ENCODE results near the gene AGAP1. TPM values are rescaled to one million over a fixed set of nuclear protein-coding genes. Genes with fewer than 3 reads are reported as not detected.
A peak's percentile ranks its signal among the peaks of the same experiment; 100 is the strongest.

AGAP1 gene
- total RNA-seq, 1 donor from 2014 or later = 39.0 TPM

DNA sequence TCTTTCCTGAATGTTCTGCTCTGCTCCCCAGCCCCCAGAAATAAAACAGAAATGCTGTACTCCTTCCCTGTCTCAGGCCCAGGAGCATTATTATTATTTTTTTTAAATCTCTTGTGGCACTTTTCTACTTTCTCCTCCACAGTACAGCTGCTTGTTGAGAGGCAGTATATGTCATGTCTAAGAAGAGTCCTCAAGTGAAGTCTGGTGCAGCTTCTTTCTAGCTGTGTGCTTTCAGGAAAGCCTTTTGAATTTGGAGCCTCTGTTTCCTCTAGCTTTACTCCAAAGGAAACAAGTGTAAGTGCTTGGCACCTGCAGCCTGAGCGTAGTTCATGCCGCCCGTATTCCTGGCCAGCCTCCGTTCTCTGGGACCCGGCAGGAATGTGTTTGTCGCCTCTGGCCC is 22.4 kb downstream of the AGAP1 start:
- H3K36me3 Mint-ChIP-seq (ENCODE audit: low read depth) = no peaks in the 10 kb centered on the region
- no peaks in the 10 kb centered on the region for H3K9me3 Mint-ChIP-seq (ENCODE audit: low read depth)
- no peak overlapping the region for H3K27ac Mint-ChIP-seq (ENCODE audit: unreplicated experiment)
- H3K4me3 Mint-ChIP-seq (ENCODE audit: unreplicated experiment) = no peak overlapping the region
- no peaks in the 10 kb centered on the region for H3K27me3 Mint-ChIP-seq (ENCODE audit: low read depth)
- TF ChIP-seq, protein P1, sequence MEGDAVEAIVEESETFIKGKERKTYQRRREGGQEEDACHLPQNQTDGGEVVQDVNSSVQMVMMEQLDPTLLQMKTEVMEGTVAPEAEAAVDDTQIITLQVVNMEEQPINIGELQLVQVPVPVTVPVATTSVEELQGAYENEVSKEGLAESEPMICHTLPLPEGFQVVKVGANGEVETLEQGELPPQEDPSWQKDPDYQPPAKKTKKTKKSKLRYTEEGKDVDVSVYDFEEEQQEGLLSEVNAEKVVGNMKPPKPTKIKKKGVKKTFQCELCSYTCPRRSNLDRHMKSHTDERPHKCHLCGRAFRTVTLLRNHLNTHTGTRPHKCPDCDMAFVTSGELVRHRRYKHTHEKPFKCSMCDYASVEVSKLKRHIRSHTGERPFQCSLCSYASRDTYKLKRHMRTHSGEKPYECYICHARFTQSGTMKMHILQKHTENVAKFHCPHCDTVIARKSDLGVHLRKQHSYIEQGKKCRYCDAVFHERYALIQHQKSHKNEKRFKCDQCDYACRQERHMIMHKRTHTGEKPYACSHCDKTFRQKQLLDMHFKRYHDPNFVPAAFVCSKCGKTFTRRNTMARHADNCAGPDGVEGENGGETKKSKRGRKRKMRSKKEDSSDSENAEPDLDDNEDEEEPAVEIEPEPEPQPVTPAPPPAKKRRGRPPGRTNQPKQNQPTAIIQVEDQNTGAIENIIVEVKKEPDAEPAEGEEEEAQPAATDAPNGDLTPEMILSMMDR (IDR thresholded peaks at IDR 0.05) = no peak
- H3K4me1 Mint-ChIP-seq (ENCODE audit: low read depth) = peaks cover 22% of the 10 kb centered on the region
- peak; percentile 50 for DNase-seq (ENCODE audit: low spot score)

DNA sequence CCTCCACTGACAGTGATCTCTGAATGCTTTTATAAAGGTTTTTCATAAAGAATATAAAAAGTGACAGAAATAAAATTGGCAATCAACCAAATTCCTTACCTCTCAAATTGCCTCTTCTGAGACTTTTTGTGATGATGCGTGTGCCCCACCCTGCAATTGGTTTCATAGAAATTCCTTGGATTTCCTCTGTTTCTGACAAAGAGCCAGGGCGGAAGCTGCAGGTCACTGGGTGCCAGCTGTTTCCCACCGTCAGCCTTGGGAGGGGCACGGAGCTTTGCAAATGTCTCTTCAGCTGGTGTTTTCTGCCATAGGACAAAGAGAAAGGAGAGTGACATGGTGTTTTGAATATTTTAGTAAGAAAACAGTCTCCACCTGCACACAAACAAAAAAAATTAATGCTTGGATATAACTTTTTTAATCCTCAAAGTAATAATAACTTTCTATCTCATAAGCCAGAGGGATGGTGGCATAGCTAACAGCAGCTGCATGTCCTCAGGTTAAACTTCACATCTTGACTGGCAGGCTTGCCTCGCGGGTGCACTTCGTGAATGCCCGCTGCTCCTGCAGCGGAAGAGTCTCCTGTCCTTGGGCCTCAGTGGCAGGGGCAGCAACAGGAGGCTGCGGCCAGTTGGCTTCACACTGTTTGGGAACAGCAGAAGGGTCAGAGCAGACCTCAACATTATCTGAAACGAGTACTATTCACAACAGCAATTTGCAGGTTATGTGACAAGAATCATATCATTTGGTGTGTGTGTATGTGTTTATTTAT is 24.7 kb downstream of the AGAP1 start:
- Mint-ChIP-seq H3K4me3 (ENCODE audit: unreplicated experiment) (no peak overlapping the region), H3K36me3 (ENCODE audit: low read depth) (no peaks in the 10 kb centered on the region), H3K27me3 (ENCODE audit: low read depth) (no peaks in the 10 kb centered on the region), H3K9me3 (ENCODE audit: low read depth) (no peaks in the 10 kb centered on the region), H3K27ac (ENCODE audit: unreplicated experiment) (peak overlapping the region; percentile 77), H3K4me1 (ENCODE audit: low read depth) (peaks cover 23% of the 10 kb centered on the region)
- TF ChIP-seq, protein P1 (IDR thresholded peaks at IDR 0.05) = no peak
- DNase-seq (ENCODE audit: low spot score) = no peak

DNA sequence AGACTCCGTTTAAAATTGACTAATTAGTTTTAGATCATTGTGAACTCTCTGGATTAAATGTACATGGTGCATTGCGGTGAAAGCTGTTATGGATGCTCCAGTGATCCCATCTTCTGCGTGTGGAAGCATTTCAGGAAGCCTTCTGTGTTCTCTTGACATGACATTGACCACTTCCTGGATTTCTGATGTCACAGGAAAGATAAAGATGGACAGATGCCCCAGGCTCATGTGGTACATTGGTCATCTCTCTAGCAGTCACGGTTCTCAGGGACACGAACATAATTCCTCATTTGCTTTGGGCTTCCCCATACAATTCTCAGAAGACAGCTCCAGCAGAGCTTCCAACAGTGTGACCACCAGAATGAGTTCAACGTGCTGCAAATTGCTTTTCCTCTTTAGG is 26.9 kb downstream of the AGAP1 start:
- H3K4me1 Mint-ChIP-seq (ENCODE audit: low read depth) = peaks cover 23% of the 10 kb centered on the region
- TF ChIP-seq, protein P1 (IDR thresholded peaks at IDR 0.05) = no peak
- no peaks in the 10 kb centered on the region for H3K27me3 Mint-ChIP-seq (ENCODE audit: low read depth)
- H3K9me3 Mint-ChIP-seq (ENCODE audit: low read depth) = no peaks in the 10 kb centered on the region
- H3K36me3 Mint-ChIP-seq (ENCODE audit: low read depth) = no peaks in the 10 kb centered on the region
- H3K27ac Mint-ChIP-seq (ENCODE audit: unreplicated experiment) = no peak overlapping the region
- DNase-seq (ENCODE audit: low spot score) = no peak
- no peak overlapping the region for H3K4me3 Mint-ChIP-seq (ENCODE audit: unreplicated experiment)

DNA sequence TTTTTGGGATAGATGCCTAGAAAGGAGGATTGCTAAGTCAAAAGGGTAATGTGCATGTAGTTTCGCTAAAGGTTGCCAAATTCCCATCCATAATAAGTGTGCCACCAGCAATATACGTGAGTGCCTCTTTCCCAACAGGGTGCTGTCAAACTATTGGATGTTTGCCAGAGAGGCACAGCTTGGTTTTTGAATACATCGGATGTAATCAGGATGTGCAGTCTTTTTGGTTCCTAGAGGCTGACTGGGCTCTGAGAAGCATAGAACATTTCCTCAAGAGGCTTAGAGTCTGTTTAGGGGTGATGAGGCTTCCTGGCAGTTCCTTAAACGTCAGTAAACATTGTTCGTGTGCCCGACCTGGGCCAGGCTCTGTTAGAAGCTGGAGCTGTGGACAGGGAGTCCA is 28.0 kb downstream of the AGAP1 start:
- Mint-ChIP-seq H3K4me3 (ENCODE audit: unreplicated experiment) (no peak overlapping the region), H3K27ac (ENCODE audit: unreplicated experiment) (no peak overlapping the region), H3K36me3 (ENCODE audit: low read depth) (no peaks in the 10 kb centered on the region), H3K27me3 (ENCODE audit: low read depth) (no peaks in the 10 kb centered on the region), H3K4me1 (ENCODE audit: low read depth) (peaks cover 24% of the 10 kb centered on the region), H3K9me3 (ENCODE audit: low read depth) (no peaks in the 10 kb centered on the region)
- no peak for DNase-seq (ENCODE audit: low spot score)
- TF ChIP-seq, protein P1 (IDR thresholded peaks at IDR 0.05) = no peak

DNA sequence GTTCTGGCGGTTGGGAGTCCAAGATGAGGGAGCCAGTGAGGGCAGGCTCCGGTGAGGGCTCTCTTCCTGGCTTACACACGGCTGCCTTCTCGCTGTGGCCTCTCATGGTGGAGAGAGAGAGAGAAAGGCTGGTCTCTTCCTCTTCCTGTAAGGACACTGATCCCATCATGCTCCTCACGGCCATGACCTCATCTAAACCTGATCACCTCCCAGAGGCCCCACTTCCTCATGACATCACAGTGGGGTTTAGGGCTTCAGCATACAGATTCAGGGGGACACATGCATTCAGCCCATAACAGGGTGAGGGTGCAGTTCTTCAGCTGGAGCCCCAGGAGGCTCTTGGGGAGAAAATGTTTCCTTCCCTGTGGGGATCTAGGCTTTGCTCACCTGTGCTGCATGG is 29.2 kb downstream of the AGAP1 start:
- TF ChIP-seq, protein P1 (IDR thresholded peaks at IDR 0.05) = no peak
- no peak overlapping the region for H3K4me3 Mint-ChIP-seq (ENCODE audit: unreplicated experiment)
- peaks cover 24% of the 10 kb centered on the region for H3K4me1 Mint-ChIP-seq (ENCODE audit: low read depth)
- H3K36me3 Mint-ChIP-seq (ENCODE audit: low read depth) = no peaks in the 10 kb centered on the region
- no peaks in the 10 kb centered on the region for H3K9me3 Mint-ChIP-seq (ENCODE audit: low read depth)
- no peak overlapping the region for H3K27ac Mint-ChIP-seq (ENCODE audit: unreplicated experiment)
- DNase-seq (ENCODE audit: low spot score) = no peak
- H3K27me3 Mint-ChIP-seq (ENCODE audit: low read depth) = no peaks in the 10 kb centered on the region
